CD1c-positive myeloid dendritic cell (primary cell): ENCODE data around the gene PLIN1.

Source experiments
- DNase-seq: peaks from one replicate; pipeline ENCODE4 v3.0.0-alpha.2; 2016; ENCODE audit errors: extremely low spot score

Gene PLIN1

DNA sequence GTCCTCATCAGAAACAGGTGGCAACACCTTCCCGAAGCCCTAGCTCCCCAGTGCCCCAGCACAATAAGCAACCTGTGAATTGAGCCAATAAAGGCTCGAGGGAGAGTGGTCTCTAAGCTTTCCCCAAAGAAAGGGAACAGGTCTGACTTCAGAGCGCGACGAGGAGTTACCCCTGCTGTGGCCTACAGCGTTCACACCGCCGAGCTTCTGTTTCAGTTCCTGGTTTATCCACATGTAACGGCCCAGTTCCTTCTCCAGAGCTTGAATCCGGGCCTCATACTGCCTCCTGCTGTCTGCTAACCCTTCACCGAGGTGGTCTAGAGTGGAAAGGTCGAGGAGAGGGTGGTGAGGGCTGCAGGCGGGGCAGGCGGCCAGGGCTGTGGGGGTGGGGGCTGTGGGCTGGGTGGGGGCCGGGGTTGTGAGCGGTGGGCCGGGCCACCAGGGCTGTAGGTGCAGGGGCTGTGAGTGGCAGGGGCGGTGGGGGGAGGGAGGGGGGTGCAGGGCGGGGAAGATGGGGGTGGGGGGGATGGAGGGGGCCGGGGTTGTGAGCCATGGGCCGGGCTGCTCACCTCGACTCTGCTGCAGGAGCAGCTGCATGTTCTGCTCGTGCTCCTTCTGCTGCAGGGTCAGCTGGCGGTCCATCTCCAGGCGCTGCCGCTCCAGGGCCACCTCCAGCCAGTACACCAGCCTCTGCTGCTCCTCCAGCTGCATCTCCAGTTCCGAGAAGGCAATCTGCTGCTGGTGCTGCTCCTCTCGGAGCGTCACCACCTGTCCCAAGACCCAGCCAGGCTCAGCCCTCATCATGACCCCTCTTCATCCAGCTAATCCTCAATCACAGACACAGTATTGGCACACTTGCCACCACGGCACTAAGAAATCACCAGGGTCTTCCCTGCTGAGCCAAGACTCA lies 50.1 kb downstream of the PLIN1 start:
- DNase-seq, result peak; percentile 56

DNA sequence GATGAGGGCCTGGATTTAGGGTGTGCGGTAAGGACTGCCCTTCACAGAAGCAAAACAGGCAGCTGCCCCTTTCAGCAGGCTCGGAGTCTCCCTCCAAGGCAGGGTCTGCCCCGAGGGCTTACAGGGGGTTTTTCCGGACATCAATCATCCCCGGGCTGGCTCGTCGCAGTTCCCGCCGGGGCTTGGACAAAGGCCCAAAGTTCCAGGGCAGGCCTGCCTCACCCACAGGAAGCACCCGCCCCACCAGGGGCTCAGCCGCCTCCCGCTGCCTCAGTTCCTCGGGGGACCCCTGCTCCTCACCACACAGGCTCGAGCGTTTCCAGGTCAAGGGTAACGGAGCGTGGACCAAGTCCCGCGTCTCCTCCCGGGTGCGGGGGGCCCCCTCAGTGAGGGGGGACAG lies 50.9 kb downstream of the PLIN1 start:
- no peak for DNase-seq

DNA sequence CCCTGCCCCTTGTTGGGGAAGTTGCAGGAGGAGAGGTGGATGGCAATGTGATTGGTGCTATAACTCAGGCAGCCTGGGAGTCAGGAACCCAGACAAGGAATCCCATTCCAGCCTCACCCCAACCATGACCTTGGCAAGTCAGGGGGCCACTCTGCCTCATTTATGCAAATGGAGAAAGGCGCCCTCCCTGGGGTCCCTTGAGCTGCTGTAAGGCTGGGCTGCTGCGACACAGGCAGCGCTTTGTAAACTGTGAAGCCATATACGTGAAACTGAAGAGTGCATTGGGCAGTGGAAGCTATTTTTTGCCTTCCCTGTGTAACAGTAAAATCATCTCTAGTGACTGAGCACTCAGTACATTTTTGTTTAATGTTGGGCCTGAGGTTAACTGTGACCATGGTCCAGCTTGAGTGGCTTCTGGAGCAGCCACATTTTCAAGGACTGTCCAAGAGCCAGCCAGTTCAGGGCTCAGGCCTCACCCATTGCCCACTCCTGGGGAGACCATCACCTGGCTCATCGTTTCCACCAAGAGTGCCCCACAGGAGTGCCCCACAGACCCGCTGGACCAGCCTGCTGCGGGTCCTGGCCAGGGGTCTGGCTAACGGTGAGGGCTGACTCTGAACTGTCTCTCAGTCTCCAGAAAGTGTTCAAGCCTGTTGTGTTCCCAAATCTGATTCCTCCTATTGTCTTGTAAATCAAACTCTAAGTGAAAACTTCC lies 51.8 kb downstream of the PLIN1 start:
- DNase-seq, result no peak

DNA sequence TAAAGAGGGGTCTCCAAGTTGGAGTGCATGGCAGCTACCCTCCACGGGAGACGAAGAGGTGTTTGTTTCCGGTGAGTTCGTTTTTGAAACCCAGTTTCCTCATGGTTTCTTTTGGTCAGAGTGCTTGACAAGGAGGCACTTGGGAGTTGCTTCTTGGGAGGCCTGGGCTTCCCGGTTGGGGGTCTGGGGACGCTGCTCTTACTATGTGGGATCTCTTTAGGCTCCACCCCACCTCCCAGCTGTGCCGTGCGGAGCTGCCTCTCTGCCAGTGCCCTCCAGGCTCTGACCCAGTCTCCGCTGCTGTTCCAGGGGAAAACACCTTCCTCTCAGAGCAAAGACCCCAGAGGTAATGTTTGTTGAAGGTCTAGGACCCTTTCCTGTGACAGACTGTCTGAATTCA lies 53.5 kb downstream of the PLIN1 start:
- no peak for DNase-seq

DNA sequence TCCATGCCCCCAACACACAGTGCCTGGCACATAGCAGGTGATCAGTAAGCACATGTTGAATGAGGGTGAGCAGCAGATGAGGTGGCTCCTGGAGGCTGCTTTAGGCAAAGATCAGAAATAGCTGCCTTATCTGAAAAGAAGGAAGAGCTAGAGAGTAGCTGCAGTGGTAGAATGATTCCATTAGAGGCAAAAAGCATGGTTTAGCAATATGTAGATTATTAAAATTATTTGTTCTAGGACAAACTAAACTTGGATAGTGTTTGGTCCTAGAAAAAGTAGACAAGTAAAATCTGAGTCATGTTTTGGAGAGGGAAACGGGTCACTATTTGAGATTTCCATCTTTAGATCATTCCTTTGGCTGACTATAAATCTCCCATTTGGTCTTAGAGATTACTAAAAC lies 56.0 kb downstream of the PLIN1 start:
- no peak for DNase-seq

DNA sequence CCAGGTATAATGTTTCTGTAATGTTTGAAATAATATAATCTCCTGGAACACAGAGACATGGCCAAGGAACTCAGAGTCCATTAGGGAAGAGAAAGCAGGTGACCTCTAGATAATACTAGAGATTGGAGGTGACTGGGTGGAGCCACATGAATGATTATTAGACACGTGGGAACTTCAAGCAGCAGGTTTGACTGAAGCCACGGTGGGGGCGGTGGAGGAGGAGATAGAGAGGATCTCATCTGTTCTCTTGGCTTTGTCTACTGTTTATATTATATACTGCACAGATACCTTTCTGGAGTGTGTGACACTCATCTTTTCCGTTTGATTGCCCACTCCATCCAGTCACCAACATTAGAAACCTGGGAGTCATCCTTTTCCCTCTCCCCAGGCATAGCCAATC lies 57.6 kb downstream of the PLIN1 start:
- DNase-seq, result no peak

DNA sequence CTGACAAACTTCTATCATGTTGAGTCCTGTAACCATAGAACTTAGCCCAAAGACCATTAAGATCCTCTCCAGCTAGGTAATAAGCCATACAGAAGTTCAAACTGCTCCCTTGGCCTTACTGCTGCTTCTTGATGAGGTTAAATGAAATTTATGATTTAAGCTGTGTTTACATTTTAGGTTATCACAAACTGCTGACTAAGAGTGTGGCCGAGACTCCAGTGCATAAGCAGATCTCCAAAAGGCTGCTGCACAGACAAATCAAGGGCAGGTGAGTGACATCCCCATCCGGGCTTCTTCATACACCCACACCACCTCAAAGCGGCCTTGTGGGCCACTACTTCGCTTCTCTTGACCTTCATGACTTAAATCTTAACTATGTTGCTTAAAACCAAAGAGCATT lies 62.9 kb downstream of the PLIN1 start:
- DNase-seq, result no peak

DNA sequence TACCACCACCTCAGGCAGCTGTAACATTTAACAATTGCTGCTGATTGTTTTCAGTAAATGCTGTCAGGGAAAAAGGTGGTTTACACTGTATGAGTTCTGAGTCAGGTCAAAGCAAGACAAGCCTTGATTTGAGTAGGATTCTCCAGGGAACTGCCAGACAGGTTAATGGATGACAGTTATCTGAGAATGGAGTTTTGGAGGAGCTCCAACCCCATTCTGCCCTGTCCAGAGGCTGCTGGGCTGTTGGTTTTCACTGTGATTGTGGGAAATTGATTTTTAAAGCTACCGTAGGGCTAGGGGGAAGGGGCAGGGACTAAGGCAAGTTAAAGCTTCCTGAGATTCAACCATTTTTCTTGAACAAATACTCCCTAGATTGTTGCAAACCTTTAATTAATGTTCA lies 64.0 kb downstream of the PLIN1 start:
- DNase-seq, result no peak
